Panc1 (cell line): ENCODE results near the gene ACCS.

ENCODE experiments used
- CTCF ChIP-seq: fragments of 450-650 bp; IDR thresholded peaks from 2 replicates; pipeline ENCODE4 v1.5.1; 2017; ENCODE audit warnings: mild to moderate bottlenecking
- POLR2AphosphoS5 ChIP-seq: IDR thresholded peaks from 2 replicates; pipeline ENCODE4 v1.6.1; 2012; ENCODE audit warnings: mild to moderate bottlenecking, low read depth, low read length, moderate library complexity
- REST ChIP-seq, 2 experiments: IDR thresholded peaks; 2 replicates each; pipeline ENCODE4 v1.6.1; 2011 to 2012; ENCODE audit warnings: low read depth in 2 of 2, control low read depth in 1 of 2, low read length in 1 of 2, mild to moderate bottlenecking in 1 of 2, moderate library complexity in 1 of 2; ENCODE audit not compliant: insufficient read depth in 1 of 2
- SIN3A ChIP-seq: IDR thresholded peaks from 2 replicates; pipeline ENCODE4 v1.6.1; 2012; ENCODE audit warnings: low read depth, mild to moderate bottlenecking, low read length, moderate library complexity, borderline replicate concordance; ENCODE audit not compliant: insufficient read depth
- TCF7L2 ChIP-seq: IDR thresholded peaks from 2 replicates; pipeline ENCODE4 v1.6.1; 2011; ENCODE audit warnings: mild to moderate bottlenecking, low read depth, low read length, inconsistent platforms

- TF ChIP-seq TCF7L2 (no peak), CTCF (no peak), POLR2AphosphoS5 (no peak), SIN3A (no peak), REST (IDR thresholded peaks at IDR 0.05; ENCODE audit: insufficient read depth in 1 of 2, low read depth in 2 of 2, low read length in 1 of 2) (no peak)
Measured at GRCh38 chr11:44079376-44079775, 13.3 kb downstream of the ACCS start.
